Activated CD4-positive, CD25-positive, alpha-beta regulatory T cell (primary cell): ENCODE data around the gene ISLR.
"Not testable (repeated sequence)": the region's sequence is repeated elsewhere in the genome, so short reads cannot be mapped to it uniquely, and the experiment has no call there.

Experiments used
- DNase-seq, 4 experiments: peaks; one replicate each; lab custom pipeline; 2025; lab: John Stamatoyannopoulos, UW

Gene ISLR

GRCh38 chr15:74137537-74137894 is 36.0 kb upstream of the ISLR start:
- no peak for DNase-seq

GRCh38 chr15:74138642-74139041 is 34.9 kb upstream of the ISLR start:
- no peak for DNase-seq

GRCh38 chr15:74141591-74141990 is 31.9 kb upstream of the ISLR start:
- no peak for DNase-seq

- no peak for DNase-seq
Measured at GRCh38 chr15:74144153-74144775, 29.2 kb upstream of the ISLR start.

- DNase-seq: no peak
Measured at GRCh38 chr15:74146277-74146800, 27.2 kb upstream of the ISLR start.

- no peak for DNase-seq
Measured at GRCh38 chr15:74147051-74147450, 26.5 kb upstream of the ISLR start.

- no peak for DNase-seq
Measured at GRCh38 chr15:74155766-74156417, 17.6 kb upstream of the ISLR start.

- no peak for DNase-seq
Measured at GRCh38 chr15:74156678-74157411, 16.7 kb upstream of the ISLR start.

- no peak for DNase-seq
Measured at GRCh38 chr15:74157868-74158827, 15.4 kb upstream of the ISLR start.

- no peak for DNase-seq
Measured at GRCh38 chr15:74158855-74159650, 14.5 kb upstream of the ISLR start.

GRCh38 chr15:74159773-74160172 is 13.7 kb upstream of the ISLR start:
- DNase-seq: no peak

- DNase-seq: not testable (repeated sequence)
Measured at GRCh38 chr15:74160390-74160789, 13.1 kb upstream of the ISLR start.

- not testable (repeated sequence) for DNase-seq
Measured at GRCh38 chr15:74162195-74162536, 11.3 kb upstream of the ISLR start.

GRCh38 chr15:74165461-74165860 is 8.0 kb upstream of the ISLR start:
- DNase-seq: no peak

- DNase-seq: no peak
Measured at GRCh38 chr15:74167891-74168331, 5.6 kb upstream of the ISLR start.

- DNase-seq: no peak
Measured at GRCh38 chr15:74168711-74169126, 4.8 kb upstream of the ISLR start.

GRCh38 chr15:74170071-74170844 is 3.3 kb upstream of the ISLR start:
- no peak for DNase-seq

- DNase-seq: no peak
Measured at GRCh38 chr15:74170875-74171578, 2.5 kb upstream of the ISLR start.

GRCh38 chr15:74171965-74172541 is 1.5 kb upstream of the ISLR start:
- no peak for DNase-seq
